SIG-M5 treated with dmso at 0.1 percent for 504 hours (cell line): ENCODE data around the gene C17orf113.

Source experiments
- DNase-seq: peaks from one replicate; lab custom pipeline; 2025; ENCODE audit not compliant: unreplicated experiment; lab: John Stamatoyannopoulos, UW

Gene C17orf113

GRCh38 chr17:42050393-42051012 lies at the start of gene C17orf113:
TSS of gene C17orf113 (minus strand) at chr17:42050601. CDS start at chr17:42043376, 7,225 bp downstream.
- no peak for DNase-seq

DNA sequence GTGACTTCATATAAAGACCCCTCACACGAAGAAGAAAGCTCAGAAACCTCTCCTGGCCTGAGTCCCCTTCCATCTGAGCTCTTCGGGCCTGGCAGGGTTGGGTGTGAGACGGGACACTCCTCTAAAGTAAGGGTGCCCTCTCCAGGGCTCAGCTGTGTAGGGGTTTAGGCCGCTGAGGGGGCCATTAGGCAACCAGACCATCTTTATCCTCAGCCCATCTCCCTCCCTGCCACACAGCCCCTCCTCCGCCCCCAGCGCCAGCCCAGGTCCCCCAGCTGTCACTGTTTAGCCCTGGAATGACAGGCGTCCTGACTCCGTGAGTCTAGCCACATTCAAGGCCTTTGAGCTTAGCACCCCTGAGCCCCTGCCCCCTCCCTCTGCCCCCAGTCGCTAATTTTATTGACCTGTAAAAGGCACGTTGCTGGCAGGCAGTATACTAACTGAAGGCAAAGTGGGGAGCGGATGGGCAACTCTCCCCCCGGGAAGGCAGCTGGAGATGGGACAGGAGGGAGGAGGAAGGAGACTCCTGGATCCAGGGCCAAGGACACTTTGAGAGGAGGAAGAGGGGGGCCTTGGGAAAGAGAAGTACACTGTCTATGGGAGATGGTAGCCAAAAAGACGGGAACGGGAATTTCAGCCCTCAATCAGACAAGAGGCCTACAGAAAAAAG lies 48.5 kb upstream of the C17orf113 start:
- no peak for DNase-seq

- DNase-seq, result no peak
Observed at GRCh38 chr17:42097691-42098631, 47.6 kb upstream of the C17orf113 start, which contains the start of gene ZNF385C. TSS of gene ZNF385C (minus strand) at chr17:42098473. CDS start at chr17:42063056, 35,417 bp downstream.

DNA sequence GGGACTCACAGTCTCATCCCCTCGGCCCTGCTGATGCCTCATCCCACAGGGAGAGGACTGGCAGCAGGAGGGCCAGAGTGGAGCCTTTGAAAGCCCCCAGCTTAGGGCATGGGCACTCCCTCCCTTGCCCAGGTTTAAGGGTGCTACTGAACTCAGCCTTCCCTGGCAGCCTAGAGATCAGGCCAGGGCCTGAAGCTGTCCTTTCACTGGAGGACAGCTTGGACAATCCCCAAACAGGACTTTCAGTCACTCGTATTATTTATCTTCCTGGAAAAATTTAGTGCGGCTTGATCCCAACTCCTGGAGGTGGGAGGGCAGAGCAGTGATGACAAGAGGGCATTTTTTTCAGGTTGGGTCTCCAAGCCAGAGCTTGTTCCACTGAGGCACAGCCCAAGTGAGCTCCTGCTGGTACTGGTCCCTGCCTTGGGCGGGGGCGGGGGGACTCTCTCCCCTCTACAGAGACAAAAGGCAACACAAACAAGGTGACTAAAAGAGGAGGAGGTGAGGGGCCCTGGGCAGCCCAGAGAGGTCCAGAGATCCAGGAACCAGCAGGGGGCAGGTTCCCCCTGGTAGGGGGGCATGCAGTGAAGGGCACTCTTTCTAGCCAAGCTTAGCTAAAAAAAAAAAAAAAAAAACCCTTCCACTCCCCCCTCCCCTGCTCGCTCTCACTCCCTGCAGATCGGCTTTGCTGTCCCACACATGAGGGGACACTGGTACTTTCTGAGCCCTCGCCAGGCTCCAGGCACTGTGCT lies 46.1 kb upstream of the C17orf113 start:
- no peak for DNase-seq

GRCh38 chr17:42094375-42095069 lies 44.1 kb upstream of the C17orf113 start:
- DNase-seq, result no peak

- DNase-seq, result no peak
Observed at GRCh38 chr17:42092939-42093338, 42.5 kb upstream of the C17orf113 start.

GRCh38 chr17:42090964-42091790 lies 40.8 kb upstream of the C17orf113 start:
- no peak for DNase-seq

DNA sequence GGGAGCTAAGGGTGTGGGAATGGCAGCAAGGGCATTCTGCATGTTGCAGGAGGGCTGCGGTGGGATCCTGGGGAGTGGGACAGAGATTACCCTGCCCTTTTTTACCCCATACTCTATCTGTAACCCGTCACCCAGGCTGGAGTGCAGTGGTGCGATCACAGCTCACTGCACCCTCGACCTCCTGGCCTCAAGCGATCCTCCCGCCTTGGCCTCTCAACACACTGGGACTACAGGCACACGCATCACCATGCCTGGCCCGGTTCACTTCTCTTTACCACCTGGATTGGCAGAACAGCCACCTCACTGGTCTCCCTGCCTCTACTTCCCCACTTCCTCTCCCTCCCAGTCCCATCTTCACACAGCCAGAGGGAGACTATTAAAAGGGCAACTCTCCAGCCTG lies 38.3 kb upstream of the C17orf113 start:
- no peak for DNase-seq

GRCh38 chr17:42087736-42088705 lies 37.6 kb upstream of the C17orf113 start:
- DNase-seq, result no peak

DNA sequence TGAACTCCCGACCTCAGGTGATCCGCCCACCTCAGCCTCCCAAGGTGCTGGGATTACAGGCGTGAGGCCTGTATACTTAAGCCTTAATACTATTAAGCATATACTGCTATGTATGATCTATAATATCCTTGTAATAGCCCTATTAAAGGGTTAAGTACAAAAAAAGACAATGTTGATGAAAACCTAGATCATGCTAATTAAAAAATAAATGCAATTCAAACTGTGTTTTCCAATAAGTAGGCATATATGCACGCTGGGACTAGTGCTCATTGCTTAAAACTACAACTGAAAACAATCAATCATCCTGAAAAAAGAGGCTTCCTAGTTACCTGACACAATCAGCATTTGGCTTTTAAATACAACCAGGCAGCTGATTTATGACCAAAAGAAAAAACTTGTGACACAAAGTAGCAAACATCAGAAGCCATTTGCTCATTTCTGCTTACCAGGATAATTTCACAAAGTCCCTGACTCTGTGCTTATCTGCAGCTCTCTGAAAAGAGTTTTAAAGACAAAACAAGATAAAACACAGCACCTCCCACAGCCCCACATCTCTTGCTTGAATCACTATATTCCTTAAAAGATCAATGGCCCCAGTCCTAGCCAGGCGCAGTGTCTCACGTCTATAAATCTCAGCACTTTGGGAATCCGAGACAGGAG lies 36.8 kb upstream of the C17orf113 start:
- no peak for DNase-seq

DNA sequence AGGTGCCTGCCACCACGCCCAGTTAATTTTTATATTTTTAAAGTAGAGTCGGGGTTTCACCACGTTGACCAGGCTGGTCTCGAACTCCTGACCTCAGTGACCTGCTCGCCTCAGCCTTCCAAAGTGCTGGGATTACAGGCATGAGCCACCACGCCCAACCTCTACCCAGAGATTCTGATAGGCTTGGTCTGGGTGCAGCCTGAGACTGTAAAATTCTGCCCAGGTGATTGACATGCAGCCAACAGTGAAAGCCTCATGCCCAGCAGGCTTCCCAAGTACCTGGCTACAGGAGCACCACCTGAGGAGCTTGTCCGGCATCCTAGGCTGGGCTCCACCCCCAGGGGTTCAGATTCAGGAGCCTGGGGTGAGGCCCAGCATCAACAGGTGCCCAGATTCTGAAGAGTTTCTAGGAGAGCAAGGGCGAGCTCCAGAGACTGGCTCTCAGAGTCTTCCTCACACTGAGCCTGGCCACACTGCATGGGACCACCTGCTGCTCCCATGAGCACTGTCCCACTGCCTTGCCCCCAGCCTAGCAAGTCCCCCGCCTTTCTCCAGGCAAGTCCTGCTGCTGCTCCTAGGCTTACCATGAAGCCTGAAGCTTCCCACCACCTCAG lies 31.2 kb upstream of the C17orf113 start:
- DNase-seq, result no peak

GRCh38 chr17:42079541-42079940 lies 29.1 kb upstream of the C17orf113 start:
- DNase-seq, result no peak

DNA sequence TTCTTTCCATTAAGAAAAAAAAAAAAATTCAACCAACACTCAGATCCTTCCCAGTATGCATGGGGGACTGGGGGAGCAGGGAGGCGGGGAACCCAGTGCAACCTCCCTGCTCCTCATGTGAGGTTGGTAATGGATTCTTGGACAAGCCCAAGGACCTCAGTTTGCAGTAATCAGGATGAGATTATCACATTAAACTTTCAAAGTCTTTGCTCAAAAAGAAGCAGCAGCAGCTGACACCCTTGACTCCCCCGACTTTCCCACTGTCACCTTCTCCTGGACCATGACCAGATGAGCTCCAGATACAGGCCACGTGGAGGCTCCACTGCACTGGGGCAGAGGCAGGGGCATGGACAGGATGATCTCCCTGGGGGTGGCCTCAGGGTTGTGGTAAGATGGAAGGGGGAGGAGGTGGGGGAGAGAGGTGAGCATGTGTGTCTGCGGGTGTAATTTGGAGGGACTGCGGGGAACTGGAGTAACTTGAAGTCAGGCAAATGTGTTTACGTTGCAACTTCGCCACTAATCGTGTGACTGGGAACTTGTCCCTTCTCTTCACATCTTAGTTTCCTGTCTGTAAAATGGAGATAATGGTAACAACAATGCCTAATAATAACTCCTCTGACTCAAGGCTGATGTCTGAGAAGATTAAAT lies 28.1 kb upstream of the C17orf113 start:
- DNase-seq, result no peak

DNA sequence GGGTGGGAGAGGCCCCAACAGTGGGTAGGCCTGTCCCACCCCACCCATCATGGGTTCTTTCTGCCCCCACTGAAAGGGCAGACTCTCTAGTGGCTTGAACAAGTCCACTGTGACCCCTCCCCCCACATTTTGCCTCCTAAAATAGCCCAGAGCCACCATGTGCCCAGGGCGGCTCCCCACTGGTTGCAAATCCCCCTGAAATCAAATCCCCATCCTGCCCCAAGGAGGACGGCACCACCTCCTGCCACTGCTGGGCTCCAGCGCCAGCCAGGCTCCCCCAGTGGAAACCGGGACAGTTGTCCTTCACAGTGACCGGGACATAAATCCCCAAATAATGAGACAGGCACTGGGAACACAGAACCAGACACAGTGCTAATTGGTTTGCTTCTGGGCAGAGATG lies 27.4 kb upstream of the C17orf113 start:
- DNase-seq, result no peak

GRCh38 chr17:42076797-42077559 lies 26.6 kb upstream of the C17orf113 start:
- DNase-seq, result no peak

DNA sequence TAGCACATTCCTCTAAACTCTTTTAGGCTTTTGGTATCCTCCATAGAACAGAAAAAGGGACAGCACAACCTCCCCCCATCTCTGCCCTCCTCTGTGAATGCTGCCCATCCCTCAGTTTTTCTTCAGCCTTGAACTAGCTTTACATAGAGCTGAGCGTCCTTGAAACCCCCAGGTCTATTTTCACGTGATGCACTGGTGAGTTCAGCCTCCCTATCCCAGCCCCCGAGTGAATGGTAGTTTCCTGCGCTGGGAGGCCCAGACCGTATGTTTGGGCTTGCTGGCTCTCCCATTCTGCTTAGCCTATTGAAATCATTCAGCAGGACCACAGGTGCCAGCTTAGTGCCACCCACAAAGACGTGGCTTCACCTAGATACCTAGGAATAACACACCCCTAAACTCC lies 25.4 kb upstream of the C17orf113 start:
- no peak for DNase-seq
